Neural progenitor cell (in vitro differentiated cells): ENCODE measurements around the gene NPHP1.
"Not testable (repeated sequence)": the region's sequence is repeated elsewhere in the genome, so short reads cannot be mapped to it uniquely, and the experiment has no call there.

ENCODE experiments used
- EZH2 ChIP-seq: fragments of 200-600 bp; sonication (generic); IDR thresholded peaks from 2 replicates; pipeline ENCODE4 v1.6.1; 2017; ENCODE audit warnings: antibody characterized with exemption, mild to moderate bottlenecking, moderate library complexity
- TF ChIP-seq, protein P1 (sequence below): fragments of 200-600 bp; sonication (generic); IDR thresholded peaks from 2 replicates; pipeline ENCODE4 v1.5.1; 2017; ENCODE audit warnings: antibody characterized with exemption, mild to moderate bottlenecking

DNA sequence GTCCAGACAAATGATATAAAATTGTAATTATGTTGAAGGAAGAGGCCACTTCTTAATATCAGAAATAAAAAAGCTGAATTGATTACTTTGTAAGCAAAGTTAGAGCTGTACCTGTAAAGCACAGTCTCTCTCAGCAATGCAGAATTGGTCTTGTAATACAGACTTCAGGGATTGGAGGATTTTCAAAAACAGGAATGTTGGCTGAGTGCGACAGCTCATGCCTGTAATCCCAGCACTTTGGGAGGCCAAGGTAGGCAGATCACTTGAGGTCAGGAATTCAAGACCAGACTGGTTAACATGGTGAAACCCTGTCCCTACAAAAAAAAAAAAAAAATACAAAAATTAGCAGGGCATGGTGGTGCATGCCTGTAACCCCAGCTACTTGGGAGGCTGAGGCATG, 17.8 kb upstream of the NPHP1 start:
- TF ChIP-seq, protein P1, sequence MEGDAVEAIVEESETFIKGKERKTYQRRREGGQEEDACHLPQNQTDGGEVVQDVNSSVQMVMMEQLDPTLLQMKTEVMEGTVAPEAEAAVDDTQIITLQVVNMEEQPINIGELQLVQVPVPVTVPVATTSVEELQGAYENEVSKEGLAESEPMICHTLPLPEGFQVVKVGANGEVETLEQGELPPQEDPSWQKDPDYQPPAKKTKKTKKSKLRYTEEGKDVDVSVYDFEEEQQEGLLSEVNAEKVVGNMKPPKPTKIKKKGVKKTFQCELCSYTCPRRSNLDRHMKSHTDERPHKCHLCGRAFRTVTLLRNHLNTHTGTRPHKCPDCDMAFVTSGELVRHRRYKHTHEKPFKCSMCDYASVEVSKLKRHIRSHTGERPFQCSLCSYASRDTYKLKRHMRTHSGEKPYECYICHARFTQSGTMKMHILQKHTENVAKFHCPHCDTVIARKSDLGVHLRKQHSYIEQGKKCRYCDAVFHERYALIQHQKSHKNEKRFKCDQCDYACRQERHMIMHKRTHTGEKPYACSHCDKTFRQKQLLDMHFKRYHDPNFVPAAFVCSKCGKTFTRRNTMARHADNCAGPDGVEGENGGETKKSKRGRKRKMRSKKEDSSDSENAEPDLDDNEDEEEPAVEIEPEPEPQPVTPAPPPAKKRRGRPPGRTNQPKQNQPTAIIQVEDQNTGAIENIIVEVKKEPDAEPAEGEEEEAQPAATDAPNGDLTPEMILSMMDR, result not testable (repeated sequence)
- not testable (repeated sequence) for TF ChIP-seq EZH2
